OCI-LY7 (cell line): ENCODE data around the gene COL23A1. TPM values are rescaled to one million over a fixed set of nuclear protein-coding genes. Genes with fewer than 3 reads are reported as not detected.
"Not testable (repeated sequence)": the region's sequence is repeated elsewhere in the genome, so short reads cannot be mapped to it uniquely, and the experiment has no call there.

Experiments
- BruUV-seq: library from RNA; stranded (reverse); fragments of 400-500 nt; replicated peaks from 2 replicates; lab custom pipeline; 2021; lab: Mats Ljungman, UMichigan
- CTCF ChIA-PET: fragments of 300-600 bp; sonication (Branson Sonifier 250); formaldehyde crosslinking; loops from one replicate; lab custom pipeline; 2022; ENCODE audit warnings: antibody characterized with exemption; ENCODE audit not compliant: unreplicated experiment; lab: Charles Lee
- POLR2A ChIA-PET: fragments of 300-600 bp; sonication (Branson Sonifier 250); formaldehyde crosslinking; loops from one replicate; lab custom pipeline; 2022; ENCODE audit warnings: antibody characterized with exemption; lab: Charles Lee
- DNase-seq: peaks from one replicate; pipeline ENCODE4 v3.0.0-alpha.2; 2015; ENCODE audit warnings: low spot score
- H2AFZ ChIP-seq: fragments of 200-600 bp; sonication (generic), shearing (Covaris generic); 2 replicates; pipeline ENCODE4 v1.6.1; 2014; ENCODE audit warnings: mild to moderate bottlenecking, antibody characterized with exemption, low read length, moderate library complexity
- H3K27ac ChIP-seq: fragments of 200-600 bp; sonication (generic); 2 replicates; pipeline ENCODE4 v1.5.1; 2014; ENCODE audit warnings: mixed run types, low read depth, mild to moderate bottlenecking, moderate library complexity, low read length, inconsistent platforms; ENCODE audit not compliant: poor library complexity, severe bottlenecking
- H3K36me3 ChIP-seq: fragments of 200-600 bp; sonication (generic); 2 replicates; pipeline ENCODE4 v1.6.1; 2014; ENCODE audit warnings: mild to moderate bottlenecking, antibody characterized with exemption, low read length, moderate library complexity, mixed read lengths; ENCODE audit not compliant: insufficient read depth
- H3K4me1 ChIP-seq: fragments of 200-600 bp; sonication (generic); 2 replicates; pipeline ENCODE4 v1.5.1; 2014; ENCODE audit warnings: mild to moderate bottlenecking, low read length; ENCODE audit not compliant: insufficient read depth, poor library complexity, severe bottlenecking
- H3K4me2 ChIP-seq: fragments of 200-600 bp; sonication (generic); 2 replicates; pipeline ENCODE4 v1.6.1; 2014; ENCODE audit warnings: mild to moderate bottlenecking, low read length
- H3K4me3 ChIP-seq: fragments of 200-600 bp; sonication (generic); 2 replicates; pipeline ENCODE4 v1.5.1; 2014; ENCODE audit warnings: mild to moderate bottlenecking, low read depth, low read length; ENCODE audit not compliant: poor library complexity, severe bottlenecking
- H3K79me2 ChIP-seq: fragments of 200-600 bp; sonication (generic); 2 replicates; pipeline ENCODE4 v1.6.1; 2016; ENCODE audit warnings: low read depth, mild to moderate bottlenecking, low read length, moderate library complexity, mixed read lengths; ENCODE audit not compliant: insufficient read depth
- H3K9me2 ChIP-seq: fragments of 200-600 bp; sonication (generic); 2 replicates; pipeline ENCODE4 v1.6.1; 2016; ENCODE audit warnings: mild to moderate bottlenecking, low read length, mixed read lengths; ENCODE audit not compliant: insufficient read depth
- H3K9me3 ChIP-seq: fragments of 200-600 bp; sonication (generic); 2 replicates; pipeline ENCODE4 v1.6.1; 2014; ENCODE audit warnings: mild to moderate bottlenecking, mixed run types, low read length, mixed read lengths
- H4K20me1 ChIP-seq: fragments of 200-600 bp; sonication (generic); 2 replicates; pipeline ENCODE4 v1.6.1; 2014; ENCODE audit warnings: mild to moderate bottlenecking, antibody characterized with exemption, low read length, moderate library complexity, mixed read lengths; ENCODE audit not compliant: insufficient read depth
- CTCF ChIP-seq: fragments of 200-600 bp; sonication (generic); conservative IDR thresholded peaks from 2 replicates; pipeline ENCODE4 v1.5.1; 2014; ENCODE audit warnings: mild to moderate bottlenecking, antibody characterized with exemption, low read length, moderate library complexity, mixed read lengths
- EZH2phosphoT487 ChIP-seq: fragments of 200-600 bp; sonication (generic); IDR thresholded peaks from 2 replicates; pipeline ENCODE4 v1.6.1; 2018; ENCODE audit warnings: low read depth, borderline replicate concordance, mild to moderate bottlenecking, mixed run types, antibody characterized with exemption, low read length, moderate library complexity, mixed read lengths
- intact Hi-C: fragments of 100-400 bp; cut with micrococcal nuclease; formaldehyde crosslinking; loops from one replicate; pipeline ENCODE4 v1.10.0; 2022; ENCODE audit not compliant: unreplicated experiment
- total RNA-seq, 2 experiments: library from RNA; depleted of rRNA in 1 of 2; stranded (reverse); fragments of >200 nt in 1 of 2; shearing (Covaris generic) in 1 of 2; gene quantifications; 2 replicates each; pipeline ENCODE4 v1.2.3, GENCODE V29; 2014 to 2022

The COL23A1 gene
- total RNA-seq, 2 experiments from 2014 or later, result 0.53 TPM; not detected in 1

GRCh38 chr5:178257650-178258049, 332.5 kb downstream of the COL23A1 start:
- no peak overlapping the region for H3K4me3 ChIP-seq
- no peaks in the 10 kb centered on the region for H3K36me3 ChIP-seq
- POLR2A ChIA-PET, result no interaction called here
- H4K20me1 ChIP-seq, result no peaks in the 10 kb centered on the region
- H2AFZ ChIP-seq, result no peak overlapping the region
- H3K27ac ChIP-seq, result no peak overlapping the region
- no peak for DNase-seq
- no TSS peak for BruUV-seq
- no peaks in the 10 kb centered on the region for H3K9me3 ChIP-seq
- TF ChIP-seq CTCF (no peak), EZH2phosphoT487 (no peak)
- H3K4me1 ChIP-seq, result peaks cover 6% of the 10 kb centered on the region
- intact Hi-C loops, result no loop called here
- no peaks in the 10 kb centered on the region for H3K9me2 ChIP-seq
- H3K79me2 ChIP-seq, result no peaks in the 10 kb centered on the region
- CTCF ChIA-PET, result interaction anchor here (0.6 kb wide), 1 partner anchor 1691 kb away, joined by 4 read pairs; no protein-coding TSS in a partner anchor
- H3K4me2 ChIP-seq, result no peak overlapping the region

GRCh38 chr5:178256746-178257145, 333.4 kb downstream of the COL23A1 start:
- ChIA-PET CTCF (no interaction called here), POLR2A (interaction anchor here (0.6 kb wide), 1 partner anchor 1326 kb away, joined by 3 read pairs; no protein-coding TSS in a partner anchor)
- Histone ChIP-seq H3K4me2 (no peak overlapping the region), H2AFZ (no peak overlapping the region), H3K4me3 (no peak overlapping the region), H3K27ac (no peak overlapping the region), H3K79me2 (no peaks in the 10 kb centered on the region), H3K9me3 (no peaks in the 10 kb centered on the region), H3K36me3 (no peaks in the 10 kb centered on the region), H3K9me2 (no peaks in the 10 kb centered on the region), H3K4me1 (peaks cover 13% of the 10 kb centered on the region), H4K20me1 (no peaks in the 10 kb centered on the region)
- no peak for DNase-seq
- intact Hi-C loops, result no loop called here
- TF ChIP-seq CTCF (no peak), EZH2phosphoT487 (no peak)
- no TSS peak for BruUV-seq

- H3K9me2 ChIP-seq, H2AFZ ChIP-seq, intact Hi-C loops, H3K36me3 ChIP-seq, H4K20me1 ChIP-seq, H3K79me2 ChIP-seq, H3K27ac ChIP-seq, CTCF ChIA-PET, H3K4me2 ChIP-seq, BruUV-seq, POLR2A ChIA-PET, H3K9me3 ChIP-seq, DNase-seq, H3K4me3 ChIP-seq: not testable (repeated sequence)
- peaks cover 29% of the 10 kb centered on the region for H3K4me1 ChIP-seq
Observed at GRCh38 chr5:178253632-178254031, 336.6 kb downstream of the COL23A1 start.
